ENCODE data around the gene CCDC116.

GRCh38 chr22:21636629-21637218 lies 4.2 kb downstream of the CCDC116 start:
- TF ChIP-seq CTCF (IDR thresholded peaks at IDR 0.05 in 8 of 11, conservative IDR thresholded peaks at IDR 0.05 in 3 of 11) (no peak), POLR2A (IDR thresholded peaks at IDR 0.05) (no peak), POLR2AphosphoS5 (IDR thresholded peaks at IDR 0.05) (no peak)
